ENCODE results near the gene NTNG2.

The NTNG2 gene

DNA sequence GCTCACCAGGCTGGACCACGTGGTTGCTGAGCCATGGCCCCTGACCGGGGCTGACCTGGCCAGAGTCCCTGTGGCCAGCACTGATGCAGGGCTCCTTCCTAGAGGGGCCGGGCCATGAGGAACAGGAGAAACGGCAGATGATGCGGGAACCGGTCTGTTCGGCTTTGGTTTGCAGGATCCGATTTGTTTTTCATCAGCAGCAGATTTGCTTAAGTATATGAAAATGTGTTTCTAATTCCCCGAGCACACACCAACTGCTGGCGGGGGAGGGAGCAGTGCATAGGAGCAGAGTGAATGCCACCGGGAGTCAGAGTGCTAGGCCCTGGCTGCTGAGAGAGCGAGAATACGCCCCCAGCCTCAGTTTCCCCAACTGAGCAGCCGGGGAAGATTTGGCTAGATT is 13.6 kb downstream of the NTNG2 start:
- Mint-ChIP-seq H3K27me3 (peaks cover 7% of the 10 kb centered on the region), H3K4me1 (ENCODE audit: low read depth) (no peaks in the 10 kb centered on the region), H3K4me3 (no peak overlapping the region), H3K27ac (no peak overlapping the region), H3K36me3 (ENCODE audit: low read depth) (no peaks in the 10 kb centered on the region), H3K9me3 (no peaks in the 10 kb centered on the region)
- no peak for DNase-seq

DNA sequence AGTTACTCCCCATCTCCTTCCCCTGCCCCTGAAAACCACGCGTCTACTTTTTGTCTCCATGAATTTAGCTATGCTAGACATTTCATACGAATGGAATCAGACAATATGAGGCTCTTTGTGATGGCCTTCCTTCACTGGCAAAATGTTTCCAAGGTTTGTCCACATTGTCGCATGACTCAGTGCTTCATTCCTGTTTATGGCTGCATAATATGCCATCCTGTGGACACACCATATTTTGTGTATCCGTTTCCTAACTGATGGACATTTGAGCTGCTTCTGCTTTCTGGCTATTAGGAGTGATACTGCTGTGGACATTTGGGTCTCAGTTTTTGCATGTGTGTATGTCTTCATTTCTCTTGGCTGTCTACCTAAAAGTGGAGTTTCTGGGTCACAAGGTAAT is 14.5 kb downstream of the NTNG2 start:
- DNase-seq = no peak
- Mint-ChIP-seq H3K27me3 (peaks cover 12% of the 10 kb centered on the region), H3K9me3 (no peaks in the 10 kb centered on the region), H3K4me1 (ENCODE audit: low read depth) (no peaks in the 10 kb centered on the region), H3K36me3 (ENCODE audit: low read depth) (no peaks in the 10 kb centered on the region), H3K4me3 (no peak overlapping the region), H3K27ac (no peak overlapping the region)

DNA sequence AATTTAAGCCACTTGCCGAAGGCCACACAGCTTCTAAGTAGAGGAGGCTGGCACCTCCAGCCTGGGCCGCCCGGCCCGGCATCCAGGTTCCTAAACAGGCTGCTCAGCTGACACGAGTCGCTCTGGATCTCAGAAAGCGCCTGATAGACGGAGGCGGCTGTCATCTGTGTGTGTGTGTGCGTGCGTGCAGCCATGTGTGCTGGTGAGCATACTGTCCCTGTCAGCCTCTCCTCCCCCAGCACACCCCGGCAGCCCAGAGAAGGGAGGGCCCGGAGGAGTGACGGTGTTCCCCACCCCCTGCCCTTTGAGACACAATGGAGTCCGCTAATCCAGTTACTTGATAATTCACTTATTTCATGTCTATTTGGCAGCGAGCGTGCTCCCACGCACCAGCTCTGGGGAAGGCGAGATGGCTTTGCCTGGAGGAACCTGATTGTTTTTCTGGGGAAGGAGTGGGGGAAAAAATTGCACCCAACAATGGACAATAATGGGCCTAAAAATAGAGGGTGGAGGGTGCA is 20.0 kb downstream of the NTNG2 start:
- H3K36me3 Mint-ChIP-seq (ENCODE audit: low read depth) = no peaks in the 10 kb centered on the region
- H3K27me3 Mint-ChIP-seq = peaks cover 43% of the 10 kb centered on the region
- H3K4me3 Mint-ChIP-seq = no peak overlapping the region
- no peak overlapping the region for H3K27ac Mint-ChIP-seq
- H3K9me3 Mint-ChIP-seq = no peaks in the 10 kb centered on the region
- H3K4me1 Mint-ChIP-seq (ENCODE audit: low read depth) = peaks cover 2% of the 10 kb centered on the region
- DNase-seq = no peak

DNA sequence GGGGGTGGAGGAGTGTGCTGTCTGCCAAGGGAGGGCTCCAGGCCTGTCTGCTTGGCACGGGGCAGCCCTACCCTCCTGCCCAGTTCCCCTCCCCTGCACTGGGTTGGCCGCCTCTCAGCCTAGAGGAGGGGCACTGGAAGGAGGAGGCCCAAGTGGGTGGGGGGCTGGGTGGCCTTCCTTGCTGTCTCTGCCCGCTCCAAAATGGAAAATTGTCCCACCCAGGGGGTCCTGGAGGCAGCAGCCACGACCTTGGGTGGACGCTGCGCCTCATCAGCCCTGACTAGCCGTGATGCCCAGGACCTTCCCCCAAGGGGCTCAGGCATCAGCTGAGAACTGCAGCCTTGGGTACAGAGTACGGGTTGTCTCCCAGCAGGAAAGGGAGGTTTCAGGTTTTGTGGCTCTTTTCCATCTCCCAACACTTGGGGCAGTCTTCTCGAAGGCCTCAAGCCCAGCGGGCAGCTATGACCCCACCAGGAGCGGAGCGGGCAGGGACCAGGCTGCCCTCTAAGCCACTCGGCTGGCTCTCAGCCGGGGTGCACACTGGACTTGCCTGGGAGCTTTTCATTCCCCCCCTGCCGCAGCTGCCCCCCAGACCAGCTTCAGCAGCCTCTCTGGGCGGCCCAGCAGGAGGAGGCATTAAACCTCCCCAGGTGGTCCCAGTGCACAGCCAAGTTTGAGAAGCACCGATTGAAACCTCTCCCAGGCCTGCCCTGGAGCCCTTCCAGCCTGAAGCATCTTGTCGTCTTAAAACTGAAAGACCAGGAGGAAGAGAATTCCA is 20.6 kb downstream of the NTNG2 start:
- Mint-ChIP-seq H3K4me3 (no peak overlapping the region), H3K27me3 (peaks cover 45% of the 10 kb centered on the region), H3K4me1 (ENCODE audit: low read depth) (peaks cover 2% of the 10 kb centered on the region), H3K36me3 (ENCODE audit: low read depth) (no peaks in the 10 kb centered on the region), H3K9me3 (no peaks in the 10 kb centered on the region), H3K27ac (no peak overlapping the region)
- DNase-seq = no peak

DNA sequence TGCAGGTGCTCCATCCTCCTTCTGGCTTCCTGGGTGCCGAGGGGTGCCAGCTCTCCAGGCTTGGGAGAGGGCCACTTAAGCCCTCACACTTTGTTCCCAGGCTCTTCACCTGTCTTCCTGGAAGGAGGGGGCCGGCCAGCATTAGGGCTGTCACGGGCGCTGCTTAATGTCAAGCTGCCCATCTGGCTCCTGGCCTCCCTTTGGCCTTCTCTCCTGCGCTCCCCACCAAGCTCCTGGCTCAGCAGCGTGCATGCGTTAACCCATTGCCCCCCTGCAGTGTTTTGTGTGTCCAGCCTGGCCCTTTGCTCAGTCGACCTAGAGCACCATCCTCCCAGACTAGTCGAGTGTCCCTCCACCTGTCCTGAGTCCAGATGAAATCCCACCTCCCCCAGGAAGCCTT is 21.3 kb downstream of the NTNG2 start:
- H3K36me3 Mint-ChIP-seq (ENCODE audit: low read depth) = no peaks in the 10 kb centered on the region
- H3K4me1 Mint-ChIP-seq (ENCODE audit: low read depth) = peaks cover 2% of the 10 kb centered on the region
- no peak overlapping the region for H3K4me3 Mint-ChIP-seq
- H3K27me3 Mint-ChIP-seq = peaks cover 45% of the 10 kb centered on the region
- no peaks in the 10 kb centered on the region for H3K9me3 Mint-ChIP-seq
- no peak for DNase-seq
- H3K27ac Mint-ChIP-seq = no peak overlapping the region

DNA sequence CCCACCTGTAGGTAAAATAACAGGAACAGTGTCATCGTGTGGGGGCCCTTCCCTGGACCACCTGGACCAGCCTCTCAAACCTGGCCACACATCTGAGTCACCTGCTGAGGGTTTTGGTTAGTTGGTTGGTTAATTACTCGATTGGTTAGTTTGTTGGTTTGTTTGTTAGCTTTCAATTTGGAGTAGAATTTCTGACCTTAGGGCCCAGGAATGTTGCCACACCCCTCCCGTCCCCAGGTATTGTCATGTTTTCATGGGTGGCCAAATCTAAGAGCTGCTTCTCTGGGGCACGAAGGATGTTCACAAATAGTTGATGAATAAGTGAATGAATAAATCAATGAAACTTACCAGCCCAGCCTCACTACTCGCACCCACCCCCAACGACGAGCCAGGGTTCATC is 21.9 kb downstream of the NTNG2 start:
- H3K27me3 Mint-ChIP-seq = peaks cover 42% of the 10 kb centered on the region
- no peak overlapping the region for H3K4me3 Mint-ChIP-seq
- DNase-seq = no peak
- H3K36me3 Mint-ChIP-seq (ENCODE audit: low read depth) = no peaks in the 10 kb centered on the region
- H3K4me1 Mint-ChIP-seq (ENCODE audit: low read depth) = peaks cover 2% of the 10 kb centered on the region
- no peaks in the 10 kb centered on the region for H3K9me3 Mint-ChIP-seq
- no peak overlapping the region for H3K27ac Mint-ChIP-seq

DNA sequence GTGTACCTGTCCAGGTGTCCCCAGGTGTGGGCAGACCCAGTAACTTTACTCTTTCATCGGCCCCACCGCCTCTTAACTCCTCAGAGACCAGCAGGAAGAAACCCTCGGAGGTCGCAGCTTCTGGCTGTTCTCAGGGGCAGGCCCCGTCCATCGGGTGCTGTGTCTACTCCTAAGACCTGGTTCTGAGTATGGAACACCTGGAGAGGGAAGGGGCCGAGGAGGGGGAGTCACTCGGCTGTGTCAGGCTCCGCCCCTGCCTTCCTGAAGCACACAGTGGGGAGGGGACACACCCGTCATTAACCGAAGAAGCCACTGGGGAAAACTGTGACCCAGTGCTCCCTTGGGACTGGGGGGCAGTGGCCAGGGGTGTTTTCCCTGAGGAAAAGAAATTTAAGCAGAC is 22.3 kb downstream of the NTNG2 start:
- no peak for DNase-seq
- no peak overlapping the region for H3K27ac Mint-ChIP-seq
- H3K4me1 Mint-ChIP-seq (ENCODE audit: low read depth) = peaks cover 2% of the 10 kb centered on the region
- H3K4me3 Mint-ChIP-seq = no peak overlapping the region
- no peaks in the 10 kb centered on the region for H3K9me3 Mint-ChIP-seq
- peaks cover 42% of the 10 kb centered on the region for H3K27me3 Mint-ChIP-seq
- no peaks in the 10 kb centered on the region for H3K36me3 Mint-ChIP-seq (ENCODE audit: low read depth)

DNA sequence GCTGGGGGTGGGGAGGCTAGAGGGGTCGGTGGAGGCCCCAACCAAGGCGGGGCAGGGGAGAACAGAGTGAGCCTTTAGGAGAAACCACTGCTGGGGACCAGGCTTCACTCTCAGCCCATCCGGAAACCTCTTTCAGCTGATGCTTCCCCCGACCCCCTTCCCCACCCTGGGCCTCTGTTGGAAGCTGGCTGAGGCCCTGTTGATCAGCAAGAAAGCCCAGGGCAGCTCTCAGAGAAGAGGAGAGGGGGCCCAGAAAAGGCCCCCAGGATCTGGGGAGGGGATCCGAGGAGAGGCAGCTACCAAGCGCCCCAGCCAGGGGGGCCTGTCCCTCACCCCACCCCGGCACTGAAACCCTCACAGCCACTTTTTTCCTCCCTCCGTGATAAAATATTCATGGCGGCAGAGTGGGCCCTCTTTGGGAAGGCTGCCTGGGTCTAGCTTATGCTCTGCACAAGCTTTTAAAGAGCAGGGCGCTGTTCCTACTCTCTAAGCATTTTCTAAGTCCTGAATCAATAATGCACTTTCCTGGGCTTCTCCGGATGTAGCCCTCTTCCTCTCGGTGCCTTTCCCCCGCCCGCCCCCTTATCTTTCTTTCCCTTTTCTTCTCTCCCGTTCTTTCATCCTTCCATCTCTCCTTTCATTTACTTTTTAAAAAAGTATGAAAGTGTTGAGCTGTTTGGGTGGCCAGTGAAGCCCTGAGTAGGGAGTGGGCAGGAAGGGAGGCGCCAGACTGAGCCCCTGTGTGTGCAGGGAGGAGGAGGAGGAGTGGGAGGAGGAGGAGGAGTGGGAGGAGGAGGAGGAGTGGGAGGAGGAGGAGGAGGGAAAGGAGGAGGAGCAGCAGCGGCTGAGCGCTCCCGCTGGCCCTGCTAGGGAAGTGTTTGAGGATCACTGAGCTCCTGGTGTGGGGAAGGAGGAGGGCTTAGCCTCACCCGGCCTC is 23.5 kb downstream of the NTNG2 start:
- peaks cover 2% of the 10 kb centered on the region for H3K4me1 Mint-ChIP-seq (ENCODE audit: low read depth)
- no peaks in the 10 kb centered on the region for H3K9me3 Mint-ChIP-seq
- no peak overlapping the region for H3K4me3 Mint-ChIP-seq
- no peak for DNase-seq
- H3K27ac Mint-ChIP-seq = no peak overlapping the region
- H3K27me3 Mint-ChIP-seq = peaks cover 39% of the 10 kb centered on the region
- H3K36me3 Mint-ChIP-seq (ENCODE audit: low read depth) = no peaks in the 10 kb centered on the region

DNA sequence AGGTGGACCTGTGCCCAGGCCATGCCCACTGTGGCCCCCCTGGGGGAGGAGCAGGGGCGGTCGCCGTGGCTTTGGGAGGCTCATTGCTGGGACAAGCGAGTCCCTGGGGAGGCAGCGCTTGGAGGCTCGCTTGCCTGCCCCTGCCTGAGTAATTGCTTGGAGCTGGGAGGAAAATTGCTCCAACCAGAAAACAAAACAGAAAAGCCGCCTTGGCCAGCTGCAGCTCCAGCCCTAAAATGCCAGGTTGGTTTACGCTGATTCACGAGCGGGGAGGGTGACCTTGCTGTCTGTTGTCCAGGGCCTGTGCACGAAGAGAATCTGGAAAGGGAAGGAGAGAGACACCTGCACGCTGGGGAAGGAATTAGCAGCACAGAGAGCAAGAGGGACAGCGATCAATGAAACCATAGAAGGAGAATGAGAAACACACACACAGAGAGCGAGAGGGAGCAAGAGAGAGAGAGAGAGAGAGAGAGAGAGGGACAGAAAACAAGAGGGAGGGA is 25.3 kb downstream of the NTNG2 start:
- H3K36me3 Mint-ChIP-seq (ENCODE audit: low read depth) = no peaks in the 10 kb centered on the region
- peaks cover 2% of the 10 kb centered on the region for H3K4me1 Mint-ChIP-seq (ENCODE audit: low read depth)
- no peaks in the 10 kb centered on the region for H3K9me3 Mint-ChIP-seq
- peaks cover 29% of the 10 kb centered on the region for H3K27me3 Mint-ChIP-seq
- H3K27ac Mint-ChIP-seq = no peak overlapping the region
- H3K4me3 Mint-ChIP-seq = no peak overlapping the region
- DNase-seq = no peak

DNA sequence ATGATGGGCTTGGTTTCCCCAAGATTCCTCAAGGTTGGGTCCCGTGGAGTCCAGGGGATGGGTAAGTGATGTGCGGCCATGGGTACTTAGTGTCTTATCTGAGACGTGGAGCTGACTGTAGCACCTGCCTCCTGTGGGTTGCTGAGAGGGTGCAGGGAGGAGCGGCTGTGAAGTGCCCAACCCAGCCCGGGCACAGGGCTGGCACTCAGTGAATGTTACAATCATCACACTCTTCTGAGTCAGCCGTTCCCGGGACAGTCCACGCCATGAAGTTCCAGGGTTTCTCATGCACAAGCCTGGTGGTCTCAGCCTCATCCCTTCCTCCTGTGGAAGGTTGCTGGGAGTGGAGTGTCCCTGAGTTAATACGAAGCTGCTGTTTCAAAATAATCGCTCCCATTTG is 29.1 kb downstream of the NTNG2 start:
- no peaks in the 10 kb centered on the region for H3K4me1 Mint-ChIP-seq (ENCODE audit: low read depth)
- no peak for DNase-seq
- no peaks in the 10 kb centered on the region for H3K36me3 Mint-ChIP-seq (ENCODE audit: low read depth)
- no peak overlapping the region for H3K27ac Mint-ChIP-seq
- peaks cover 14% of the 10 kb centered on the region for H3K27me3 Mint-ChIP-seq
- no peaks in the 10 kb centered on the region for H3K9me3 Mint-ChIP-seq
- H3K4me3 Mint-ChIP-seq = no peak overlapping the region

DNA sequence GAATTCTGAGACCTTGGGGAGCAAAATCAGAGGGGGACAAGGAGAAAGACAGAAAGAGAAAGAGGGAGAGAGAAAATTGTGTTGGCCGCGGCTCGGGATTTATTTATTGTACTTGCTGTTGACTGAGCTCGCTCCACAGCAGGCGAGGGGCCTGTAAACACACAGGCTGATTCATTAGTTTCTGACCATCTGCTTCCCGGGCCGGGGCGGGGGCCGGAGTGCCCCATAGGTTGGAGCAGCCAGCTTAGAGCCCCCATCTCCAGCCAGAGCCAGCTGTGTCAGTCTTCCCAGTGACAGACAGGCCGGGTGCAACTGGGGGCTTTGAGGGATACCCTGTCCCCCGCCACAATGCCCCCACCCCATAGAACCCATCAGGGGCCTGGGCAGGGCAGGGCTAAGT is 30.9 kb downstream of the NTNG2 start:
- Mint-ChIP-seq H3K27ac (no peak overlapping the region), H3K27me3 (peaks cover 3% of the 10 kb centered on the region), H3K4me3 (no peak overlapping the region), H3K4me1 (ENCODE audit: low read depth) (no peaks in the 10 kb centered on the region), H3K36me3 (ENCODE audit: low read depth) (no peaks in the 10 kb centered on the region), H3K9me3 (no peaks in the 10 kb centered on the region)
- DNase-seq = no peak

DNA sequence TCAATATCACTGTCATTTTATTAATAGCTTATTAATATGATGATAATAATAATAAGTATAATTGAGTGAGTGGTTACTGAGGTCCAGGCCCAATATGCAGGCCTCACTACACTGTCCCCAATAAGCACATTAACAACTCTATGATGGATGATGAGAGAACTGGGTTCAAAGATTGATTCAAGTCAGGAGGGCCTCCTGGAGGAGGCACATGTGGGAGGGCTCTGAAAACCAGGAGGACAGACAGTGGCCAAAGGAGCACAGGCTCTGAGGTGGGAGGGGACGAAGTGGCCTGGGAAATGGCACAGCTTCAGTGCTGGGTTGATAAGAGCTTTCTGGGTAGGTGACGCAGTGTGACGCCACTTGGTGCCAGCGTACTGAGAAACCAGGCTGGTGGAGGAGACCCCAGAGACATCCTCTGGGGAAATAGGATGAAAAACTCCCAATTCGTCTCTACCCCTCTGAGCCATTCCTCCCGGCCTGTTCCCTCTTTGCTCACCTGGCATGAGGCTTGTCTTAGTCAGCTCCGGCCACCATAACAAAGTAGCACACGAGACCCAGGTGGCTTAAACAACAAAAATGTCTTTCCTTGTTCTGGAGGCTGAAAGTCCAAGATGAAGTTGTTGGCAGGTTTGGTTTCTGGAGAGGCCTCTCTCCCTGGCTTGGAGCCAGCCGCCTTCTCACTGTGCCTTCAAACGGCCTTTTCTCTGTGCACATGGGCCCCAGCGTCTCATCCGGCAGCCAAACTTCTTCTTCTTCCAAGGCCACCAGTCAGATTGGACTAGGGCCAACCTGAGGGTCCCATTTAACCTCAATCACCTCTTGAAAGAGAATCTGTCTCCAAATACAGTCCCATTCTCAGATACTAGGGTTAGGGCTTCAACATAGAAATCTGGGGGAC is 31.6 kb downstream of the NTNG2 start:
- H3K27ac Mint-ChIP-seq = no peak overlapping the region
- H3K9me3 Mint-ChIP-seq = no peaks in the 10 kb centered on the region
- H3K27me3 Mint-ChIP-seq = peaks cover 3% of the 10 kb centered on the region
- no peaks in the 10 kb centered on the region for H3K4me1 Mint-ChIP-seq (ENCODE audit: low read depth)
- H3K36me3 Mint-ChIP-seq (ENCODE audit: low read depth) = no peaks in the 10 kb centered on the region
- no peak overlapping the region for H3K4me3 Mint-ChIP-seq
- no peak for DNase-seq

DNA sequence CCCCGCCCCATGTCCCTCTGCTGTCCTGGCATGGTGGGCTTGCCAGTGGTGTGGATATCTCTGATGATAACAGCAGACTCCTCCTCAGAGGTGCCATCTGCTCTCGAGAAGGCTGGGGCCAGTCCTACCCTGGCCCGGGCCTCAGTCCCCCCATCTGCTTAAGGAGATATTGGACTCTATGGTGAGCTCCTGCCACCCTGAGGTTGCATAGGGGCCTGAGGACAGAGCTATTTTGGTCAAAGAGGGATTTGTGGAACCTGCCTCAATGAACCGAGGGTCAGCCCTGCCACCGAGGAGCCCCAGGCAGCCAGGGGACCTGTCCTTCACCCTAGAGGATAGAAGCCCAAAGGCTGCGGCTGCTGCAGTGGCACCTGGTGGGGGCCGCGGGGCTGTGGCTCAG is 32.6 kb downstream of the NTNG2 start:
- peaks cover 3% of the 10 kb centered on the region for H3K27me3 Mint-ChIP-seq
- H3K9me3 Mint-ChIP-seq = no peaks in the 10 kb centered on the region
- no peak overlapping the region for H3K4me3 Mint-ChIP-seq
- no peaks in the 10 kb centered on the region for H3K36me3 Mint-ChIP-seq (ENCODE audit: low read depth)
- no peaks in the 10 kb centered on the region for H3K4me1 Mint-ChIP-seq (ENCODE audit: low read depth)
- DNase-seq = no peak
- no peak overlapping the region for H3K27ac Mint-ChIP-seq

DNA sequence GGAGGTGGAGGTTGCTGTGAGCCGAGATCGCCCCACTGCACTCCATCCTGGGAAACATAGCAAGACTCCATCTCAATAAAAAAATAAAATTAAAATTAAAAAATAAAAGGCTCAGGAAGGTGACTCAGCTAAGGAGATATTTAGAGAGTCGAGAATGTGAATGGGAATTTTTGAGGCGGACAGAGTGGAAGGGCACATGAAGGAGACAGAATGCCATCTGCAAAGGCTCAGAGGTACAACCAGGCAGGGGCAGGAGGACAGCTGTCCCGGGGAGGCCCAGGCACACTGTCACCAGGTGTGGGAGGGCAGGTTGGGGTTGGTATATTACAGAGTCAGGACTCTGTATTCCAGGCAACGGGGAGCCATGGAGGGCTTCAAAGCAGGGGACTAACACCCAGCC is 35.5 kb downstream of the NTNG2 start:
- no peak for DNase-seq
- H3K4me1 Mint-ChIP-seq (ENCODE audit: low read depth) = no peaks in the 10 kb centered on the region
- H3K36me3 Mint-ChIP-seq (ENCODE audit: low read depth) = no peaks in the 10 kb centered on the region
- H3K27me3 Mint-ChIP-seq = peaks cover 7% of the 10 kb centered on the region
- no peak overlapping the region for H3K27ac Mint-ChIP-seq
- H3K9me3 Mint-ChIP-seq = no peaks in the 10 kb centered on the region
- H3K4me3 Mint-ChIP-seq = no peak overlapping the region

All from activated T-cell treated with anti-CD3 and anti-CD28 coated beads, Interleukin-2, amount 50 U/mL, for 24 hours (primary cell).